Endothelial cell (in vitro differentiated cells): Measurements from ENCODE around the gene TPBG. TPM values are rescaled to one million over a fixed set of nuclear protein-coding genes. Genes with fewer than 3 reads are reported as not detected.

Experiments
- DNase-seq: peaks from one replicate; pipeline ENCODE4 v3.0.0; 2021; ENCODE audit warnings: low spot score
- H3K27ac Mint-ChIP-seq: one replicate; pipeline ENCODE4 v1.8.0; 2021; ENCODE audit warnings: mixed read lengths, inconsistent platforms; ENCODE audit not compliant: unreplicated experiment
- H3K27me3 Mint-ChIP-seq: one replicate; pipeline ENCODE4 v1.8.0; 2021; ENCODE audit warnings: mild to moderate bottlenecking, moderate library complexity, mixed read lengths, inconsistent platforms; ENCODE audit not compliant: unreplicated experiment
- H3K36me3 Mint-ChIP-seq: one replicate; pipeline ENCODE4 v1.8.0; 2021; ENCODE audit warnings: mild to moderate bottlenecking, low read depth, mixed read lengths, inconsistent platforms; ENCODE audit not compliant: unreplicated experiment
- H3K4me1 Mint-ChIP-seq: one replicate; pipeline ENCODE4 v1.8.0; 2021; ENCODE audit warnings: mild to moderate bottlenecking, mixed read lengths, inconsistent platforms; ENCODE audit not compliant: unreplicated experiment
- H3K4me3 Mint-ChIP-seq: one replicate; pipeline ENCODE4 v1.8.0; 2021; ENCODE audit warnings: mild to moderate bottlenecking, mixed read lengths, inconsistent platforms; ENCODE audit not compliant: unreplicated experiment
- H3K9me3 Mint-ChIP-seq: one replicate; pipeline ENCODE4 v1.8.0; 2021; ENCODE audit warnings: mixed read lengths, inconsistent platforms; ENCODE audit not compliant: unreplicated experiment
- long read RNA-seq: library from polyadenylated mRNA; unstranded; transcript quantifications from one replicate; pipeline ENCODE4 v2.0.0, GENCODE V29; 2020; ENCODE audit not compliant: unreplicated experiment
- total RNA-seq: library from RNA; stranded (reverse); fragmentation: NEBNext Ultra II Directional; extraction: Animal tissue kit (Norgen Biotek cat#: 25700); gene quantifications from one replicate; pipeline ENCODE4 v1.2.1, GENCODE V29; 2021; ENCODE audit not compliant: unreplicated experiment
- TF ChIP-seq, protein P1 (sequence below): fragments of 200-600 bp; sonication (generic); IDR thresholded peaks from one replicate; pipeline ENCODE4 v1.5.0; 2021; ENCODE audit warnings: antibody characterized with exemption; ENCODE audit not compliant: unreplicated experiment

The TPBG gene, protein sequence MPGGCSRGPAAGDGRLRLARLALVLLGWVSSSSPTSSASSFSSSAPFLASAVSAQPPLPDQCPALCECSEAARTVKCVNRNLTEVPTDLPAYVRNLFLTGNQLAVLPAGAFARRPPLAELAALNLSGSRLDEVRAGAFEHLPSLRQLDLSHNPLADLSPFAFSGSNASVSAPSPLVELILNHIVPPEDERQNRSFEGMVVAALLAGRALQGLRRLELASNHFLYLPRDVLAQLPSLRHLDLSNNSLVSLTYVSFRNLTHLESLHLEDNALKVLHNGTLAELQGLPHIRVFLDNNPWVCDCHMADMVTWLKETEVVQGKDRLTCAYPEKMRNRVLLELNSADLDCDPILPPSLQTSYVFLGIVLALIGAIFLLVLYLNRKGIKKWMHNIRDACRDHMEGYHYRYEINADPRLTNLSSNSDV
- total RNA-seq = 21.8 TPM
- long read RNA-seq, full-length matches to known transcripts = 33 of 41 reads
- long read RNA-seq, partial matches to known transcripts = 0 of 41 reads
- long read RNA-seq, other reads (novel, unspliced or antisense) = 8 of 41 reads

DNA sequence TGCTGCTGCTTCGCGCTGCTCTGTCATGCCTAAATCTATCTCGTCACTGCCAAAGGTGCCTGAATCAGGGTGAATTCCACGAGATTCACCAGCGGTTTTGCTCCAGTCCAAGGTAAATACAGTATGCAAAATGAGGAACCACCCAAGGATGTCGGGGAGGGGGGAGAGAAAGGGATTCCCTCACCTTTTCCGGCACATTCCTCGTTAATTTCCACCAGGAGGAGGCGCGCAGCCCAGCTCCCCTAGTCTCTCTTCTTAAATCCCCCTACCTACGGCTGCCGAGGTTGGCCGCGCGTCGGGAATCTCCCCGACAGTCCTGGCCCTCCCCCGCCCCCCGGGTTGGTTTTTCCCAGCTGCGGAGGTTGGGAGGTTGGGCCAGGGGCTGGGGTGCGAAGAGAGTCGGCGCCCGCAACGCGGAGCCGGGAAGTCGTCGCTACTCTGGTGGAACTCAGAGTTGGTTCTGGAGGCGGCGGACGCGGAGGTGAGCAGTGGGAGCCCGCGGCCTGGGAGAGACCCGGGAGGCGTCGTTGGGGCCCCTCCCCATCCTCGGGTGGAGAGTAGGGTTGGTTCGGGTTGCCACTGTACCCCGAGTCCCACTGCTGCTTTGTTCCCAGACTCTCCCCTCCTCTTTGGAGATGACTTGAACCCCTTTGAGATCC lies at the start of gene TPBG:
Gene TPBG, plus strand, starts transcription at position 390 of the 659 bp plus-strand sequence. CDS start 1,145 bp downstream, outside the sequence.
- TF ChIP-seq, protein P1, sequence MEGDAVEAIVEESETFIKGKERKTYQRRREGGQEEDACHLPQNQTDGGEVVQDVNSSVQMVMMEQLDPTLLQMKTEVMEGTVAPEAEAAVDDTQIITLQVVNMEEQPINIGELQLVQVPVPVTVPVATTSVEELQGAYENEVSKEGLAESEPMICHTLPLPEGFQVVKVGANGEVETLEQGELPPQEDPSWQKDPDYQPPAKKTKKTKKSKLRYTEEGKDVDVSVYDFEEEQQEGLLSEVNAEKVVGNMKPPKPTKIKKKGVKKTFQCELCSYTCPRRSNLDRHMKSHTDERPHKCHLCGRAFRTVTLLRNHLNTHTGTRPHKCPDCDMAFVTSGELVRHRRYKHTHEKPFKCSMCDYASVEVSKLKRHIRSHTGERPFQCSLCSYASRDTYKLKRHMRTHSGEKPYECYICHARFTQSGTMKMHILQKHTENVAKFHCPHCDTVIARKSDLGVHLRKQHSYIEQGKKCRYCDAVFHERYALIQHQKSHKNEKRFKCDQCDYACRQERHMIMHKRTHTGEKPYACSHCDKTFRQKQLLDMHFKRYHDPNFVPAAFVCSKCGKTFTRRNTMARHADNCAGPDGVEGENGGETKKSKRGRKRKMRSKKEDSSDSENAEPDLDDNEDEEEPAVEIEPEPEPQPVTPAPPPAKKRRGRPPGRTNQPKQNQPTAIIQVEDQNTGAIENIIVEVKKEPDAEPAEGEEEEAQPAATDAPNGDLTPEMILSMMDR = no peak
- H3K4me1 Mint-ChIP-seq = peaks cover 16% of the 10 kb centered on the region
- H3K36me3 Mint-ChIP-seq = peaks cover 10% of the 10 kb centered on the region
- peaks cover 8% of the 10 kb centered on the region for H3K27me3 Mint-ChIP-seq
- H3K4me3 Mint-ChIP-seq = peak within 1 kb of the TSS; percentile 95
- DNase-seq = peak; percentile 70
- H3K9me3 Mint-ChIP-seq = no peaks in the 10 kb centered on the region
- H3K27ac Mint-ChIP-seq = peak within 1 kb of the TSS; percentile 89

DNA sequence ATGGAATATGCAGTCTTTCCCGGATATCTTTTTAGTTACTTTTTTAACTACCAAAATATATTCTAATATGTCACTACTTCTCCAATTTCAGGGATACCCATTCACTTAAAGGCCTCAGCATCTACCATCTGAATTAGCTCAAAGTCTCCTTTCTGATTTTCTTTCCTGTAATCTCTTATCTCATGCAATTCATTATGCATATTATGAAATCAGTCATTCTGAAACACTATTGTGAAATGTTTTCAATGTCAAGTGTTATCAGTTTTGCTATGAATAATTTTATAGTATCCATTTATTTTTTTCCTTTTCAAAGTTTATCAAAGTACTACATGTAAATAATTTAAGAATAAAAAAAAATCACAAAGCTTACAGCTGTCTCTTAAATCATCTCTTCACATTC lies 41.2 kb upstream of the TPBG start:
- H3K4me1 Mint-ChIP-seq = no peaks in the 10 kb centered on the region
- TF ChIP-seq, protein P1 = no peak
- no peaks in the 10 kb centered on the region for H3K27me3 Mint-ChIP-seq
- H3K9me3 Mint-ChIP-seq = no peaks in the 10 kb centered on the region
- H3K27ac Mint-ChIP-seq = no peak overlapping the region
- no peak overlapping the region for H3K4me3 Mint-ChIP-seq
- no peak for DNase-seq
- no peaks in the 10 kb centered on the region for H3K36me3 Mint-ChIP-seq

DNA sequence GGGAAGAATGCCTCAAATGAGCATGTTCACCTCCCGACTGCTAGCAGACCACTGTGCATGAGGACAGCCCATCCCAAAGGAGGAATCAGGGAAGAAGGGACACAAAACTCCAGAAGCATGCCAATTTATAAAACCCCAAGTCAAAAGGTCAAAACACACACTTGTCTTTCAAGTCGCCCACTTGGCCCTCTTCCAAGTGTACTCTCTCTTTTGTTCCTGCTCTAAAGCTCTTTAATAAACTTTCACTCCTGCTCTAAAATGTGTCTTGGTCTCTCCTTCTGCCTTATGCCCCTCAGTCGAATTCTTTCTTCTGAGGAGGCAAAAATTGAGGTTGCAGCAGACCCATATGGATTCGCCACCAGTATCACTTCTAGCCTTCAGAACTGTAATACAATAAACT lies 33.9 kb upstream of the TPBG start:
- Mint-ChIP-seq H3K9me3 (no peaks in the 10 kb centered on the region), H3K27ac (no peak overlapping the region), H3K4me1 (no peaks in the 10 kb centered on the region), H3K36me3 (no peaks in the 10 kb centered on the region), H3K27me3 (no peaks in the 10 kb centered on the region), H3K4me3 (no peak overlapping the region)
- no peak for DNase-seq
- TF ChIP-seq, protein P1 = no peak

DNA sequence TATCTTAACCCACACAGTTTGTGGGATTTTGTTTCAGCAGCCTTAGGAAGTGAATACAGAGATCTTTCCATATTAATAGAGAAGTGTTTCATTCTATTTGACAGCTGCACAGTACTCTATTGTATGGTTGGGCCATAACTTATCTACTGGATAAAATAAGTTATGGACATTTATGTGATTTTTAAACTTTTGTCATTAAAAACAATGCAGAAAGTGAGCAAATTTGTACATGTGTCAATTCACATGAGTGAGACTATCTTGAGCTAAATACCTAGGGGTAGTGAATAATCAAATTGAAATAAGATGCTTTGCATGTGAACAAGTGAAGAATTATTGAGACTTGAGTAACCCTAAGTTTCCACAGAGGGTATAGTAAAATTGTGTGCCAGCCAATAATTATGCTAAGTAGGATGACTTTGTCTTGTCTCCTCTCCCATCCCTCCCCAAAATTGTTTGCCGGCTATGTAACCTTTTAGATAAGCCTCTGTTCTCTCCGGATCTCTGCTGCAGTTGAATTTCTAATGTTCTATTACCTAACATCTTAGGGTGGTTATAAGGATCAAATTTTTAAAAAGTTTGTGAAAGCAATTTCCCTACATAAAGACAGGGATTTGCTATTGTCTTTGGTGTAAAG lies 33.3 kb upstream of the TPBG start:
- no peaks in the 10 kb centered on the region for H3K27me3 Mint-ChIP-seq

More for the DNA sequence above, 33.3 kb upstream of the TPBG start:
- Mint-ChIP-seq H3K27ac (no peak overlapping the region), H3K9me3 (no peaks in the 10 kb centered on the region), H3K36me3 (no peaks in the 10 kb centered on the region), H3K4me1 (no peaks in the 10 kb centered on the region), H3K4me3 (no peak overlapping the region)
- no peak for DNase-seq
- TF ChIP-seq, protein P1 = no peak
